Muscle of leg (tissue), 11 donors: ENCODE measurements around the gene CD22. TPM values are rescaled to one million over a fixed set of nuclear protein-coding genes. Genes with fewer than 3 reads are reported as not detected.
"Not testable (repeated sequence)": the region's sequence is repeated elsewhere in the genome, so short reads cannot be mapped to it uniquely, and the experiment has no call there.

Source experiments
- DNase-seq: peaks from one replicate; pipeline ENCODE4 v3.0.0; 2013
- H3K27ac ChIP-seq: one replicate; pipeline ENCODE4 v1.5.1; 2013; ENCODE audit warnings: mild to moderate bottlenecking, low read length, control low read depth
- H3K27me3 ChIP-seq: one replicate; pipeline ENCODE4 v1.6.1; 2013; ENCODE audit warnings: low read length; ENCODE audit not compliant: control insufficient read depth, insufficient read depth
- H3K36me3 ChIP-seq: one replicate; pipeline ENCODE4 v1.6.1; 2013; ENCODE audit warnings: low read length; ENCODE audit not compliant: control insufficient read depth, insufficient read depth
- H3K4me1 ChIP-seq: one replicate; pipeline ENCODE4 v1.6.1; 2013; ENCODE audit warnings: low read length; ENCODE audit not compliant: control insufficient read depth, insufficient read depth
- H3K4me3 ChIP-seq: one replicate; pipeline ENCODE4 v1.5.1; 2013; ENCODE audit warnings: low read length, control low read depth
- H3K9me3 ChIP-seq: replicated peaks from 2 replicates; pipeline ENCODE4 v1.6.1; 2013; ENCODE audit warnings: low read depth, low read length; ENCODE audit not compliant: control insufficient read depth
- WGBS: methylation state at CpG from one replicate; pipeline ENCODE4 v1.1.5; 2013; ENCODE audit warnings: missing lambda C conversion rate; ENCODE audit not compliant: insufficient coverage; 5-methylcytosine and 5-hydroxymethylcytosine counted together
- polyA plus RNA-seq, 8 donors: library from polyadenylated mRNA; unstranded; fragments of 120-200 nt; gene quantifications; one replicate each; pipeline versions ENCODE4 v1.2.1 to v1.2.3, GENCODE V29; 2013; ENCODE audit warnings: inconsistent platforms in 1 of 8, low replicate concordance in 1 of 8; ENCODE audit not compliant: insufficient read length in 8 of 8, insufficient read depth in 1 of 8
- total RNA-seq: library from RNA; stranded (reverse); fragments of 120-200 nt; gene quantifications from one replicate; pipeline ENCODE4 v1.2.4, GENCODE V29; 2013

Gene CD22
- total and polyA plus RNA-seq, 9 donors: 0.55 to 8.9 (median 0.97) TPM

- 94% methylated on average over 8 of the region's 8 CpGs for WGBS
- H3K27me3 ChIP-seq: peaks cover 2% of the 10 kb centered on the region
Measured at GRCh38 chr19:35354898-35355297, 25.9 kb downstream of the CD22 start.

DNA sequence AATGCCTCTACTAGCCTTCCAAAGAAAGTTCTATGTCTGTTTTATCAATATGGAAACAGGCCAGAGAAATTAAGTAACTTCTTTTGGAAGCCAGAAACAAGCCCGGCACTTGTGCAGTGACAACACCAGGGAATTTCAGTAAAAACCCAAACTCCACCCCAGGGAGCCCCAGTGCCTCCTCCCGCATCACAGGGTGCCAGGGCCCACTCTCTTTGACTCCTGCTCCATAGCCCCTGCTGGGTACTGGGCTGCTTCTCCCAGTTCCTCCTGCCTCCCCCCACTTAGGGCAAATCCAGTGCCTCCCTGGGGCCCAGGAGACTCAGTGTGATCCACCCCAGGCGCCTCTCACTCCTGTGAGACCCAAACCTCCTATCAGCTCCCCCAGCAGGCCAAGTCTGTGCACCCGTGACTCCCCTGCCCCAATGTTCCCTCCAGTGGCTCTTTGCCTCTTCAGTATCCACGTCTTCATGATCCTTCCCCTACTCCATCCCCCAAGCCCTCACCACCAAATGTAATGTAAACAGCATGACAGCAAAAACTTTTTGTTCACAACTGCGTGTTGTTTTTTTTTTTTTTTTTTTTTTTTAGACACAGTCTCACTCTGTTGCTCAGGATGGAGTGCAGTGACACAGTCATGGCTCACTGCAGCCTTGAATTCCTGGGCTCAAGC is 26.9 kb downstream of the CD22 start:
- WGBS: 54% methylated on average over 6 of the region's 6 CpGs
- no peaks in the 10 kb centered on the region for H3K36me3 ChIP-seq
- no peaks in the 10 kb centered on the region for H3K9me3 ChIP-seq
- H3K27ac ChIP-seq: no peak overlapping the region
- no peak overlapping the region for H3K4me3 ChIP-seq
- H3K27me3 ChIP-seq: peaks cover 2% of the 10 kb centered on the region
- H3K4me1 ChIP-seq: peaks cover 3% of the 10 kb centered on the region
- DNase-seq: no peak

More at GRCh38 chr19:35354898-35355297, 25.9 kb downstream of the CD22 start:
- no peak overlapping the region for H3K27ac ChIP-seq
- H3K4me3 ChIP-seq: no peak overlapping the region
- H3K36me3 ChIP-seq: no peaks in the 10 kb centered on the region
- H3K4me1 ChIP-seq: peaks cover 3% of the 10 kb centered on the region
- H3K9me3 ChIP-seq: no peaks in the 10 kb centered on the region
- no peak for DNase-seq

- DNase-seq: peak; percentile 80
- Histone ChIP-seq H3K9me3 (no peaks in the 10 kb centered on the region), H3K27ac (no peak within 1 kb of the TSS), H3K36me3 (no peaks in the 10 kb centered on the region), H3K4me1 (peaks cover 3% of the 10 kb centered on the region), H3K27me3 (peaks cover 2% of the 10 kb centered on the region), H3K4me3 (no peak within 1 kb of the TSS)
- 33% methylated on average over 5 of the region's 18 CpGs for WGBS
Measured at GRCh38 chr19:35357867-35358573, 29.0 kb downstream of the CD22 start, which contains the start of gene FFAR3. Gene FFAR3, plus strand, starts transcription at chr19:35358460. Its CDS starts 431 bp downstream, at chr19:35358891.

DNA sequence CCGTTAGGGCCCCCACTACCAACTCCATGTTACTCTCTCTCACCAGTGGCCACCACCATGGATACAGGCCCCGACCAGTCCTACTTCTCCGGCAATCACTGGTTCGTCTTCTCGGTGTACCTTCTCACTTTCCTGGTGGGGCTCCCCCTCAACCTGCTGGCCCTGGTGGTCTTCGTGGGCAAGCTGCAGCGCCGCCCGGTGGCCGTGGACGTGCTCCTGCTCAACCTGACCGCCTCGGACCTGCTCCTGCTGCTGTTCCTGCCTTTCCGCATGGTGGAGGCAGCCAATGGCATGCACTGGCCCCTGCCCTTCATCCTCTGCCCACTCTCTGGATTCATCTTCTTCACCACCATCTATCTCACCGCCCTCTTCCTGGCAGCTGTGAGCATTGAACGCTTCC is 29.8 kb downstream of the CD22 start:
- H3K36me3 ChIP-seq, H3K27me3 ChIP-seq, DNase-seq, H3K4me3 ChIP-seq, H3K27ac ChIP-seq, H3K9me3 ChIP-seq, H3K4me1 ChIP-seq: not testable (repeated sequence)
- WGBS: no CpG with 5 or more reads among the region's 16 CpGs

DNA sequence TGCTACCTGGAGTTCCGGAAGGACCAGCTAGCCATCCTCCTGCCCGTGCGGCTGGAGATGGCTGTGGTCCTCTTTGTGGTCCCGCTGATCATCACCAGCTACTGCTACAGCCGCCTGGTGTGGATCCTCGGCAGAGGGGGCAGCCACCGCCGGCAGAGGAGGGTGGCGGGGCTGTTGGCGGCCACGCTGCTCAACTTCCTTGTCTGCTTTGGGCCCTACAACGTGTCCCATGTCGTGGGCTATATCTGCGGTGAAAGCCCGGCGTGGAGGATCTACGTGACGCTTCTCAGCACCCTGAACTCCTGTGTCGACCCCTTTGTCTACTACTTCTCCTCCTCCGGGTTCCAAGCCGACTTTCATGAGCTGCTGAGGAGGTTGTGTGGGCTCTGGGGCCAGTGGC is 30.4 kb downstream of the CD22 start:
- 98% methylated on average over 7 of the region's 21 CpGs for WGBS
- not testable (repeated sequence) for H3K4me1 ChIP-seq, H3K9me3 ChIP-seq, H3K27me3 ChIP-seq, H3K27ac ChIP-seq, H3K36me3 ChIP-seq, DNase-seq, H3K4me3 ChIP-seq

DNA sequence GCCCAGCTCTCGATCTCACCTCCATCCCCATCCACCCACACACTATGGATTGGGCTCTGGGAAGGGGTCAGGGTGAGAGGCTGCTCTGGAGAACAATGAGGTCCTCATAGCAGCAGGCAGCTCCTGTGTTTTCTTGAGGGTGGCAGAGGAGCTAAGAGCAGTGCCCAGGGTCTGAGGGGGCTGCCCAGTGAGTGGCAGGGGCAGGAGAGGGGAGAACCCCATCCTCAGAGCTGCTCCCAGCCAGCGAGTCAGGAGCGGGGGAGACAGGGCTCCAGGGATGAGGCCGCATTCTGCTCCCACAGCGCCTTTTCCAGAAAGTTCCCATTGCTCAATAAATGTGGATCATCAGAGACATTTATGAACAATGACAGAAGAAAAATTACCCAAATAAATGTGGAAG is 31.1 kb downstream of the CD22 start:
- not testable (repeated sequence) for DNase-seq, H3K9me3 ChIP-seq, H3K27ac ChIP-seq, H3K4me3 ChIP-seq, H3K4me1 ChIP-seq, H3K27me3 ChIP-seq, H3K36me3 ChIP-seq
- no CpG with 5 or more reads among the region's 5 CpGs for WGBS

GRCh38 chr19:35360880-35361420 is 32.0 kb downstream of the CD22 start:
- WGBS: no CpG with 5 or more reads among the region's 5 CpGs
- H3K4me1 ChIP-seq: peaks cover 3% of the 10 kb centered on the region
- no peak overlapping the region for H3K27ac ChIP-seq
- peaks cover 4% of the 10 kb centered on the region for H3K27me3 ChIP-seq
- no peaks in the 10 kb centered on the region for H3K9me3 ChIP-seq
- no peak for DNase-seq
- H3K36me3 ChIP-seq: no peaks in the 10 kb centered on the region
- no peak overlapping the region for H3K4me3 ChIP-seq

DNA sequence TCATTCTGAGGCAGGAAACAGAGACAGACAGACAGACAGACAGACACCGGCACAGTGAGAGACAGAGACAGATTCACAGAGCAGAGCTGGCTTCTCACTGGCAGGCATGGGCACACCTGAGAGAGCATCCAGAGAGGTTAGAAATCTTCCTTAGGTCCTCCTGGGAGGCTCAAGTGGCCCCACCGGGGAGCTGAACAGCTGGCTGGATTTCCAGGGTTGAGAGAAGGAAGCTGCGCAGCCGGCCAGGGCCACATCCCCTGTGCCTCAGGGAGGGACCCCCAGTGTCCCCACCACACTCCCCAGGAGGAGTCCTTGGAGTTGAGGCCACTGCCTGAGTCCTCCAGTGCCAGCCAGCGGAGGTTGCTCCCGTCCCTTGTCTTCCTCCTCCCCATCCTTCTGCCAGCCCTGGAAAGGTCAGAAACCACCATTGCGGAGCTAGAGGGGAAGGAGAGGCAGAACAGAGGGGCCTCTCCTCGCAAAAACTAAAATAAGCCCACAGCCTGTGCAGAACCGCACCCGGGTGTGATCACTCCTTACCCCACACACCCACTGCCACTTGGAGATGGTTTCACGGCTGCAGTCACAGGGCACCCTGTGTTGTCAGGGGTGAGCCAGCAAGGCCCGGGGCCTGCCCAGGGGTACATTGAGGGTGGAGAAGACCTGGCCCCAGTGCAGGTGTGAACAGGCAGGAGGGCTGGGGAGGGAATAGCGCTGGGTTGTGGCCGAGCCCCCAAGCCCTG is 33.4 kb downstream of the CD22 start:
- Histone ChIP-seq H3K9me3 (no peaks in the 10 kb centered on the region), H3K4me1 (peaks cover 3% of the 10 kb centered on the region), H3K36me3 (no peaks in the 10 kb centered on the region), H3K27ac (no peak overlapping the region), H3K27me3 (peaks cover 2% of the 10 kb centered on the region), H3K4me3 (no peak overlapping the region)
- DNase-seq: no peak
- no CpG with 5 or more reads among the region's 14 CpGs for WGBS

DNA sequence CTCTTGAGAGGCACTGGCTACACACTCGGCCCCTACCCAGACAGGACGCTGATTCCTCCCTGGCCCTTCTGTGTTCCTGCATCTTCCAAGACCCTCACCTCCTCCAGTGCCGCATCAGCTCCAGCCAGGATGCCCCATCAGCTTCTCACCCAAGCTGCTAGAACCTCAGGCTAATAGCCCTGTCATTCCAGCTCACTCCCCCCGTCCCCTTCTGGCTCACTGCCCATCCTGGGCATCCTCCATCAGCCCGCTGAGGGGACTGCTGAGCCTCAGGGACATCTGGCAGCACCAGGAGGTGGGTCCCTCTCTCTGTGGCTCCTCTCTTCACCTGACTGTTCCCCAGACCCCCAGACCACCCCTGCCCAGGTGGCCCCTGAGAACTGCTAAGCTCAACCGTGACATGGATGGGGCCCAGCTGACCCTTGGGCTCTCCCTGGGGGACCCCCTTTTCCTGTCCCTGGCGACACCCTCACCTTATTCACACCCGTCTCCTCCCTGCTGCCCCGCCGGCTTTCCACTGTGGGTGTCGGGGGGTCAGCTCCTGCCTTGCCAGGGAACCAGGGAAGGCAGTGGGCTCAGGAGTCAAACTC is 34.1 kb downstream of the CD22 start:
- Histone ChIP-seq H3K27ac (no peak overlapping the region), H3K27me3 (peaks cover 2% of the 10 kb centered on the region), H3K4me3 (no peak overlapping the region), H3K9me3 (no peaks in the 10 kb centered on the region), H3K4me1 (no peaks in the 10 kb centered on the region), H3K36me3 (no peaks in the 10 kb centered on the region)
- DNase-seq: no peak
- no CpG with 5 or more reads among the region's 11 CpGs for WGBS
